HG02642 (cell line): Measurements from ENCODE around the gene SRSF11.
"Not testable (repeated sequence)": the region's sequence is repeated elsewhere in the genome, so short reads cannot be mapped to it uniquely, and the experiment has no call there.

Experiments used
- ATAC-seq: cut with Tn5 transposase; IDR thresholded peaks from one replicate; pipeline ENCODE4 v1.9.1; 2021; ENCODE audit warnings: mild to moderate bottlenecking; ENCODE audit not compliant: unreplicated experiment, poor library complexity

Gene SRSF11, protein sequence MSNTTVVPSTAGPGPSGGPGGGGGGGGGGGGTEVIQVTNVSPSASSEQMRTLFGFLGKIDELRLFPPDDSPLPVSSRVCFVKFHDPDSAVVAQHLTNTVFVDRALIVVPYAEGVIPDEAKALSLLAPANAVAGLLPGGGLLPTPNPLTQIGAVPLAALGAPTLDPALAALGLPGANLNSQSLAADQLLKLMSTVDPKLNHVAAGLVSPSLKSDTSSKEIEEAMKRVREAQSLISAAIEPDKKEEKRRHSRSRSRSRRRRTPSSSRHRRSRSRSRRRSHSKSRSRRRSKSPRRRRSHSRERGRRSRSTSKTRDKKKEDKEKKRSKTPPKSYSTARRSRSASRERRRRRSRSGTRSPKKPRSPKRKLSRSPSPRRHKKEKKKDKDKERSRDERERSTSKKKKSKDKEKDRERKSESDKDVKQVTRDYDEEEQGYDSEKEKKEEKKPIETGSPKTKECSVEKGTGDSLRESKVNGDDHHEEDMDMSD

DNA sequence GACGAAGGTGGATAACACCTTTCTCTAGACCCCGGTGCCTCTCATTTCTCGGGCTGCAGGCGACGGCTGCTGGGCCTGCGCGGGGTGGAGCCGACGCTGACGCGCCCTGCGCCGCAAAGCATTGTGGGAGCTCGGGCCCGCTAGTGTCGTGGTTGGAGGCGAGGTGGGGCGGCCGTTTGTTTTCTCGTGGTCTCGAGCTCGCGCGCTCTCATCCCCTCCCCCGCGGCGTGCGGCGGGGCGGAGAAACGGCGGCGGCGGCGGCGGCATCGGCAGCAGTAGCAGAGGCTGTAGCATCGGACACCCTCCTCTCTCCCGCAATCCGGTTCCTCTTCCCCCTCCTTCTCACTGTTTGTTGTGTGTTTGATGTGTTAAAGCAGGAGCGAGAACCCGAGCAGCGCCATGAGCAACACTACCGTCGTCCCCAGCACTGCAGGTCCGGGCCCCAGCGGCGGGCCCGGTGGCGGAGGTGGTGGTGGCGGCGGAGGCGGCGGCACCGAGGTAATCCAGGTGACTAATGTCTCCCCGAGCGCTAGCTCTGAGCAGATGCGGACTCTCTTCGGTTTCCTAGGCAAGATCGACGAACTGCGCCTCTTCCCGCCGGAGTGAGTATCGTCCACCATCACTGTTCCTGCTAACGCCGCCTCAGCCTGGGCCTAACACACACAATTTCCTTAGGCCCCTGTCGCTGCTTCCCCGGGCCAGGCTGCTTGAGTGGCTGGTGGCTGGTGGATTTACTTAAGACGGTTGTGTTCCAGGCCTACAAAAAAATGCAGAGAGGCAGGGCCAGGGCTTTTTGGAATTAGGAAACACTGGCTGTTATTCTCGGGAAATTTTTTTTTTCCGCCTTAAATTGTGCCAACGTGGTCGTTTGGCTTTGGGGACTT is at the start of gene SRSF11:
Gene SRSF11 (plus strand): TSS at position 143 of the 884 bp plus-strand sequence. CDS start 257 bp downstream, at position 400.
- ATAC-seq = peak; percentile 97

DNA sequence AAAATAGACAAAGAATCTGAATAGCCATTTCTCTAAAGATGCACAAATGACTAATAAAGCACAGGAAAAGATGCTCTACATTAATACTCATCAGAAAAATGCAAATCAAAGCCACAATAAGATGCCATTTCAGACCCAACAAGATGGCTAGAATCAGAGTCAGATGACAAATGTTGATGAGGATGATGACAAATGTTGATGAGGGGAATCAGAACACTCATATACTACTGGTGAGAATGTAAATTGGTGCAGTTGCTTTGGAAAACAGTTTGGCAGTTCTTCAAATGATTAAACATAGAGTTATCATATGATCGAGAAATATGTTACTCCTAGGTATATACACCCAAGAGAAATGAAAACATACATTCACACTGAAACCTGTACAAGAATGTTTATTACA is 49.7 kb upstream of the SRSF11 start:
- ATAC-seq = no peak

DNA sequence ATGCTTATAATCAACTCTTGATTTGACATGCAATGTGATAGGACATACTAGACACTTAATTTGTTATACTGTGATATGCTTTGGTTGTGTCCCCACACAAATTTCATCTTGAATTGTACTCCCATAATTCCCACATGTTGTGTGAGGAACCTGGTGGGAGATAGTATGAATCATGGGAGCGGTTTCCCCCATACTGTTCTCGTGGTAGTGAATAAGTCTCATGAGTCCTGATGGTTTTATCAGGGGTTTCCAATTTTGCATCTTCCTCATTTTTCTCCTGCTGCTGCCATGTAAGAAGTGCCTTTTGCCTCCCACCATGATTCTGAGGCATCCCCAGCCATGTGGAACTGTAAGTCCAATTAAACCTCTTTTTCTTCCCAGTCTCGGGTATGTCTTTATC is 36.0 kb upstream of the SRSF11 start:
- ATAC-seq = not testable (repeated sequence)

DNA sequence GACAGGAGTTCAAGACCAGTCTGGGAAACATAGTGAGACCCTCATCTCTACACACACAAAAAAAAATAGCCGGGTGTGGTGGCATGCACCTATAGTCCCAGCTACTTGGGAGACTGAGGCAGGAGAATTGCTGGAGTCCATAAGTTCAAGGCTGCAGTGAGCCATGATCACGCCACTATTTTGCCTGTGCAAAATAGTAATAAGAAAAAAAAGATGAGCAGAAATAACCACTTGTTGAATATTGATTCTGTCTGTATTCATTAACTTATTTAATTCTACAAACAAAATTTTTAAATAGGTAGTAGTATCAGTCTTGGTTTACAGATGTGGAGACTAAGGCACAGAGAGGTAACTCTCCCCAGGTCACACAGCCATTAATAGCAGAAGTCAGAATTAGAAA is 32.7 kb upstream of the SRSF11 start:
- ATAC-seq = no peak

DNA sequence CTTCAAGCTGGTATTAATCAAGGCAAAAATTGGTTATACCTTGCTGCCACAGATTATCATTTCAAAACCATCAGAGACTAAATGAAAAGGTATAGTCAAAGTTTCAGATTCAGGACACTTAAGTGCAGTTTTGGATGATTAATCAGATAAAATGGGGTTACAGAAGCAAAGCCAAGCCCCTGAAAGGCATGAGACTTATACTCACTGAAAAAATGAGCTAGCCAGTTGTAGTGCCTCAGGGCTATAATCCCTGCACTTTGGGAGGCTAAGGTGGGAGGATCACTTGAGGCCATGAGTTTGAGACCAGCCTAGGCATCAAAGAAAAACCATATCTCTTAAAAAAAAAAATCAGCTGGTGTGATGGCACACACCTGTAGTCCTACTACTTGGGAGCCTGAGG is 31.0 kb upstream of the SRSF11 start:
- no peak for ATAC-seq

DNA sequence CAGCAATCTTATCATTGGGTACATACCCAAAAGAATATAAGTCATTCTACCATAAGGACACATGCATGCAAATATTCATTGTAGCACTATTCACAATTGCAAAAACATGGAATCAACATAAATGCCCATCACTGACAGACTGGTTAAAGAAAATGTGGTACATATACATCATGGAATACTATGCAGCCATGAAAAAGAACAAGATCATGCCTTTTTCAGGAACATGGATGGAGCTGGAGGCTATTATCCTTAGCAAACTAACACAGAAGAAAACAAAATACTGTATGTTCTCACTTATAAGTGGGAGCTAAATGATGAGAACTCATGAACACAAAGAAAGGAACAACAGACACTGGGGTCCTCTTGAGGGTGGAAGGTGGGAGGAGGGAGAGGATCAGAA is 28.7 kb upstream of the SRSF11 start:
- not testable (repeated sequence) for ATAC-seq

DNA sequence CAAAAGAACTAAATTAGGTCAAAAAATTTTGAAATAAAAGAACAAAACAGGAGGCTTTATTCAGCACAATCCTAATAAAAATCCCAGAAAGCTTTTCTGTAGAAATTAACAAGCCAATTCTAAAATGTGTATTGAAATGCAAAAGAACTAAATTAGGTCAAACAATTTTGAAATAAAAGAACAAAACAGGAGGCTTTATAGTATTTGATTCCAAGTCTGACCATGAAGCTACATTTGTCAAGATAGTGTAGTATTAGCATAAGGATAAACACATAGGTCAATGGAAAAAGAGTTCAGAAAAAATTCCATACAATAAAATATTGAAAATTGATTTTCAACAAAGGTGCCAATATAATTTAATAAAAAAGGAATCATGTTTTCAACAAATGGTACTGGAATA is 26.6 kb upstream of the SRSF11 start:
- no peak for ATAC-seq

DNA sequence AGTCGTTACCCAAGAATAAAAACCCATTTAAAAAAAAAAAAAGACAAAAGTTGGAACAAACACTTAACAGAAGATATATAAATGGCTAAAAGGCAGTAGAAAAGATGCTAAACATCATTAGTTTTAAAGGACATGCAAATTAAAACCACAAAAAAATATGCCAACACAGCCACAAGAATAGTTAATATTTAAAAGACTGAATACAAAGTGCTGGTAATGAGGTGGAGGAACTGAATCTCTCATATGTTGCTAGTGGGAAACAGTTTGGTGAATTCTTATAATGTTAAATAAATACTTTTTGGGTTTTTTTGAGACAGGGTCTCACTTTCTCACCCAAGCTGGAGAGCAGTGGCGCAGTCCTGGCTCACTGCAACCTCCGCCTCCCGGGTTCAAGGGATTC is 25.8 kb upstream of the SRSF11 start:
- ATAC-seq = peak; percentile 89

DNA sequence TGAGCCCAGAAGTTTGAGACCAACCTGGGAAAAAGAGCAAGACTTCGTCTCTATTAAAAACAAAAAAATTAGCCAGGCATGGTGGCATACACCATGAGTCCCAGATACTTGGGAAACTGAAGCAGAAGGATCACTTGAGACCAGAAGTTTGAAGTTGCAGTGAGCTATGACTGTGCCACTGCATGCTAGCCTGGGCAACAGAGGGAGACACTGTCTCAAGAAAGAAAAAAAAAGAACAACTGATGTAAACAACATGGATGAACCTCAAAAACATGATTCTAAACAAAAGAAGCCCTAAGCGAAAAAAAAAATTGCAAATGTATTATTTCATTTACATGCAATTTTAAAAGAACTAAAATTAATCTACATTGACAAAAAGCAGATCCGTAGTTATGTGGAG is 24.8 kb upstream of the SRSF11 start:
- ATAC-seq = peak; percentile 25

DNA sequence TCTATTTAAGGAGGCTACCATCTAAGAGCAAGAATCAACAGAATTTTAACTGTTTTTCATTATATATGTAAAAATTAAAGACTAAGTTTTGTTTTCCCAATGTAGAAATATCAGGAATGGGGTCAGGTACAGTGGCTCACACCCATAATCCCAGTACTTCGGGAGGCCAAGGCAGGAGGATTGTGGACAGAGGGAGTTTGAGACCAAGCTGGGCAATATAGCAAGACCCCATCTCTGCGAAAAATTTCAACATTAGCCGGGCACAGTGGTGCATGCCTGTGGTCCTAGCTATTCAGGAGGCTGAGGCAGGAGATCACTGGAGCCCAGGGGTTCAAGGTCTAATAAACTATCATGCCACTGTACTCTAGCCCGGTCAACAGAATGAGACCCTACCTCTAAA is 21.1 kb upstream of the SRSF11 start:
- no peak for ATAC-seq

DNA sequence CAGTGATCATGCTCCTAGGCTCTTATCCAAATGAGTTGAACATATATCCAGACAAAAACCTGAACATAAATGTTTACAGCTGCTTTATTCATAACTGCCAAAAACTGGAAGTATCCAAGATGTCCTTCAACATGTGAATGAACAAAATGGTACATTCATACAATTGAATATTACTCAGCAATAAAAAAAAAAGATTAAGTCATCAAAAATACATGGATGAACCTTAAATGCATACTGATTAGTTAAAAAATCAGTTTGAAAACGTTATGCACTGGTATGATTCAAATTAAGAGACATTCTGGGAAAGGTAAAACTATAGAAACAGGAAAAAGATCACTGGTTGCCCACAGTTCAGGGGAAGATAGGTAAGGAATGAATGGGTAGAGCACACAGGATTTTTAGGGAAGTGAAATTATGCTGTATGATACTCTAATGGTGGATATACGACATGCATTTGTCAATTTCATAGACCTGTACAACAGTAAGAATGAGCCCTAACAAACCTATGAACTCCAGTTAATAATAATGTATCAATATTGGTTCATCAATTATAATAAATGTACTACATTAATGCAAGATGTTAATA is 18.9 kb upstream of the SRSF11 start:
- no peak for ATAC-seq

DNA sequence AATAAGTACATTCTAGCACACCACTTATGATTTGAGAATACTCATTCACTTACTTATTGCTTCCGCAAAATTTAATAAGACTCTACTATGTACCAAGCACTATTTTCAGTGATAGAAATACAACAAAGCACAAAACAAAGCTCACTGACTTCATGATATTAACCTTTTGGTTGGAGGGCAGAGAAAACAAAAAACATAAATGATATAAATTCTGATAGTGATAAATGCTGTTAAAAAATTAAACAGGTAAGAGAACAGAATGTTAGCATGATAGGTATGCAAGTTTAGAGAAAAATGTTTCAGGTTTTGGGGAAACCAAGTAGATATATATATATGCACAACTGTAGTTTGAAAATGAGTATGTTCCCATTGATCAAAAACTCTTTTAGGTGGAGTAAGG is 17.0 kb upstream of the SRSF11 start:
- no peak for ATAC-seq

DNA sequence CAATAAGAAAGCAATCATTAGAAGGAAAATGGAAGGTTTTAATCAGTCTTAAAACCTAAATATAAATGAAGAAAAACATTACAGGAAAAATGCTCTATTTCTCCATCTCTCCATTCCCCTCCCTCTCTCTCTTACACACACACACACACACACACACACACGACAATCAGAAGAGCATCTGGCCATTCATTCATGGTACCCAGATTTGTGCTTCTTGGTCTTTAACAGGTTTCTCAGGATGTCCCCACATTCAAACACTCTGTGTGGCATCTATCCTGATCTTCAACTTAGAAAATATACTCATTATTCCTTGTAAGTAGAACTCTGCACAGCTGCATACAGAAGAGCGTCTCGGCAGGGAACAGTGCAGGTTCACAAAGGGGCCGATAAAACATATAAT is 16.6 kb upstream of the SRSF11 start:
- ATAC-seq = no peak

DNA sequence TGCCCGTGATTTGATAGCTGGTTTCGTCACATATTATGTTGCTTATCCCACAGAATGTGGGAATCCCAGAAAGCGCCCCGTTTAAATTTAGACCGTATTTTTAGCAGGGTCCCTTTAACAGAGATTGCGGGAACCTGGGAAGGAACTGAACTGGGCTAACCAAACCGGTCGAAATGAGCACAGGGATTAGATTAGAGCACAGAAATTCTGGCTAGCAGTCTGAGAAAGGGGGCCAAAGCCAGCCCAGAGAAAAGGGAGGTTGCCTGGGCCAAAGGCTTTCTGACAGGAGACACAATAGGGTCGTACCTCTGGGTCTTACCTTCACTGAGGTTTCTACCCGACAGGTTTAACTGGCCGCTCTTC is 16.1 kb upstream of the SRSF11 start:
- peak; percentile 37 for ATAC-seq

DNA sequence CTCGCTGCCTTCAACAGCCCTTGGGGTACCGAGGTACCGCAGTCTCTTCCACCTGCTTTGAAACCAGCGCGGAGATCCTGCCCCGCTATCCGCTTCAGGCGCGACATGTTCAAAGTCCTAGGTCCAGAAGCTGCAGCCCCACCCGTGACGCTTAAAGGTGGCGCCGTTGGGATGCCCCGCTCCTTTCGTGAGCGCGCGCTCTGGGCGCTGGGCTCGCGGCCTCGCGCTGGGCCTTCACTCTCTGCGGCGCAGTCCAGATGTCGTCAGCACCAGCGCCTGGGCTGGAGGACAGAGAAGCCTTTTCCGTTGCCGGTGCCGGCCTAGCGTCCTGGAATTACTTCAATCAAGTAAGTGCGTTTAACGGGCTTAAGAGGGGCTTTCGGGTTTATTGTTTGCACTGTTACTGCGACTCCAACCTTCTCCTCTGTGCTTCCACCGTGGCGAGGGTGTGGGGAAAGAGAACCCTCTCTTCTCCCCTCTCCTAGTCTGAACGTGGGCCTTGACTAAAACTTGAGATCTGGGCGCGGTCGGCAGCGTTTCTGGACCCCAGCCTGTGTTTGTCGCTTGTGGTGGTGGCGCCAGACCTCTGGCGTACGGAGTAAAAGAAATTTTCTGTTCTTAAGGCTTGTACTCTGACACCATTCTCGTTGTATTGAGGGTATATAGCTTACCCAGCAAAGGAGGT is 15.6 kb upstream of the SRSF11 start, which contains the start of gene LRRC40:
Gene LRRC40 (minus strand): TSS at position 146 of the 685 bp plus-strand sequence. CDS start 39 bp downstream, at position 107.
- ATAC-seq = peak; percentile 80

DNA sequence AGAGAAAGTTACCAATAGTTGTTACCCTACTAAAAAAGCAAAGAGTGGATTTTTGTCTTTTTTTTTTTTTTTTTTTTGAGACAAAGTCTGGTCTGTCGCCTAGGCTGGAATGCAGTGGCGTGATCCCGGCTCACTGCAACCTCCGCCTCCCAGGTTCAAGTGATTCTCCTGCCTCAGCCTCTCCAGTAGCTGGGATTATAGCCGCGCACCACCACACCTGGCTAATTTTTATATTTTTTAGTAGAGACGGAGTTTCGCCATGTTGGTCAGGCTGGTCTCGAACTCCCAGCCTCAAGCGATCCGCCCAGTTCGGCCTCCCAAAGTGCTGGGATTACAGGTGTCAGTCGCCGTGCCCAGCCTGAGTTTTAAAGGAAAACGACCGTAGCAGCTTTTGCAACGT is 14.3 kb upstream of the SRSF11 start:
- ATAC-seq = not testable (repeated sequence)

DNA sequence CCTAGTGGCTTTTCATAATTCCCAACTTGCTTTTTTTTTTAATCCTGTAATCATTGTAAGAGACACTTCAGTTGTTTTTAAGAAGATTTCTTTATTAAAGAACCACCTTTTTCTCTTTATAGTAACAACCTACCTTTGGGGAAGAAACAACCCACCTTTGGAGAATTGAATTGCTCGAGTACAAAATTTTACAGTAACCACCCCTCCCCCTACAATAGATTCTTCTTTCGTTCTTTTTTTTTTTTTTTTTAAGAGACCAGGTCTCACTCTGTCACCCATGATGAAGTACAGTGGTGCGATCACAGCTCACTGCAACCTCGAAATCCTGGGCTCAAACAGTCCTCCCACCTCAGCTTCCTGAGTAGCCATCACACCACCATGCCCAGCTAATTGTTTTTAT is 13.7 kb upstream of the SRSF11 start:
- no peak for ATAC-seq

DNA sequence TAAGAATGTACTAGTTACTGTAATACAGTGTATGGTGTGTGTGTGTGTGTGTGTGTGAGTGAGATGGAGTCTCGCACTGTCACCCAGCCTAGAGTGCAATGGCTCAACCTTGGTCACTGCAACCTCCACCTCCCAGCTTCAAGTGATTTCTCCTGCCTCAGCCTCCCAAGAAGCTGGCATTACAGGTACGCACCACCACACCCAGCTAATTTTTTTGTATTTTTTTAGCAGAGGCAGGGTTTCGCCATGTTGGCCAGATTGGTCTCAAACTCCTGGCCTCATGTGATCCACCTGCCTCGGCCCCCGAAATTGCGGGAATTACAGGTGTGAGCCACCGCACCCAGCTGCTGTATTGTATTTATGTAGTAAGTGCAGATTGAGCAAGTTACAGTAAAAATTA is 12.9 kb upstream of the SRSF11 start:
- ATAC-seq = no peak

DNA sequence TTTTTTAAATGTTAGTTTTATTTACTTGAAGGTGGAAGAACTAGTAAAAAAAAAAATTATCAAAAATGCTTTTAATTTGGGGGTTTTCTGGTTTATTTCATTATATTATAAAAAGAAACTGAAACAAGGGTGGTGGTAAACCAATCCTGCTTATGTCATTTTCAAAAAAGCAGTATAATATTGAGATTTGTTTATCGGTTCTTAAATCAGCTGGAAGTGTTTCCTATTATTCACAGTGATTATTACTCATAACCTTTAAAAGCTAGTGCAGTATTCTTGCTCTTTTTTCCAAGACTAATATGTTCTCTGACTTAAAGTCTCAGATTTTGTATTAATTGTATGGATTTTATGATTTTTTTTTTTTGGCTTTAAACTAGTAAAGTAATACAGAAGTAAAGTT is 10.4 kb upstream of the SRSF11 start:
- ATAC-seq = no peak

DNA sequence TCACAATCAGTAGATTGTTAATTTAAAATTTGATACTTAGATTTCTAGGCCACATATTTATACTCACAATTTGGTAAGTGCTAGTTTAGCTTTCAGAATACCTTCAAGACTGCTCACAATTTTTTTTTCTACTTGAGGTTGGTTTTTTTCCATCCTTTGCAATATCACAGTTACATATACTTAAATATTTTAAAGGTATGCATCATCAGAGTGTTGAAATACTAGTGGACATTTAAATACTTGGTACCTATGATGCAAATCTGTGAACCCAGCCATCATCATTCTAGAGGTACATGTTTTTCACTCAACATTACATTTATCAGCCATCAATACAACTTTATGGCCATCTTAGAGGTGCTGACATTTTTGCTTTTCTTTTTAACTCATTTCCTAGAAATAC is 9.6 kb upstream of the SRSF11 start:
- ATAC-seq = no peak
